Panc1 (cell line): Measurements from ENCODE around the gene MDC1. TPM values are rescaled to one million over a fixed set of nuclear protein-coding genes. Genes with fewer than 3 reads are reported as not detected.
A peak's percentile ranks its signal among the peaks of the same experiment; 100 is the strongest.

Experiments
- ATAC-seq: fragments of 200-7000 bp; cut with Tn5 transposase; 2 replicates; pipeline ENCODE4 v1.9.1; 2020; ENCODE audit warnings: mild to moderate bottlenecking, moderate library complexity
- BruUV-seq: library from RNA; stranded (reverse); fragments of 400-500 nt; replicated peaks from 2 replicates; lab custom pipeline; 2021; lab: Mats Ljungman, UMichigan
- CTCF ChIA-PET: fragments of 300-600 bp; sonication (Branson Sonifier 250); formaldehyde crosslinking; loops from one replicate; lab custom pipeline; 2022; ENCODE audit warnings: antibody characterized with exemption; lab: Charles Lee
- POLR2A ChIA-PET: fragments of 300-600 bp; sonication (Branson Sonifier 250); formaldehyde crosslinking; loops from one replicate; lab custom pipeline; 2022; ENCODE audit warnings: antibody characterized with exemption; lab: Charles Lee
- DNase-seq: peaks from one replicate; pipeline ENCODE4 v3.0.0-alpha.2; 2010; ENCODE audit warnings: low read depth, low spot score
- H3K27ac ChIP-seq: 2 replicates; pipeline ENCODE4 v1.5.1; 2011; ENCODE audit warnings: mild to moderate bottlenecking, low read length, inconsistent platforms
- H3K27me3 ChIP-seq: fragments of 200-500 bp; sonication (Bioruptor generic); 2 replicates; pipeline ENCODE4 v1.6.0; 2014; ENCODE audit warnings: low read length, inconsistent platforms; ENCODE audit not compliant: control insufficient read depth, insufficient read depth
- H3K36me3 ChIP-seq: fragments of 200-500 bp; sonication (Bioruptor generic); 2 replicates; pipeline ENCODE4 v1.5.1; 2014; ENCODE audit warnings: inconsistent platforms, mild to moderate bottlenecking, low read length, moderate library complexity; ENCODE audit not compliant: control insufficient read depth, insufficient read depth
- H3K4me1 ChIP-seq: 2 replicates; pipeline ENCODE4 v1.5.1; 2011; ENCODE audit warnings: inconsistent platforms, mild to moderate bottlenecking, low read length, moderate library complexity; ENCODE audit not compliant: control insufficient read depth, insufficient read depth
- H3K4me3 ChIP-seq, 2 experiments: 2 replicates each; pipeline ENCODE4 v1.5.1; 2011 to 2012; ENCODE audit warnings: low read depth in 2 of 2, low read length in 2 of 2, mild to moderate bottlenecking in 2 of 2, inconsistent platforms in 1 of 2, moderate library complexity in 1 of 2
- H3K9me3 ChIP-seq: fragments of 200-500 bp; sonication (Bioruptor generic); 2 replicates; pipeline ENCODE4 v1.5.1; 2014; ENCODE audit warnings: low read depth, mild to moderate bottlenecking, inconsistent platforms, low read length, moderate library complexity; ENCODE audit not compliant: control insufficient read depth, insufficient read depth
- POLR2AphosphoS5 ChIP-seq: IDR thresholded peaks from 2 replicates; pipeline ENCODE4 v1.6.1; 2012; ENCODE audit warnings: mild to moderate bottlenecking, low read depth, low read length, moderate library complexity
- REST ChIP-seq, 2 experiments: IDR thresholded peaks; 2 replicates each; pipeline ENCODE4 v1.6.1; 2011 to 2012; ENCODE audit warnings: low read depth in 2 of 2, control low read depth in 1 of 2, low read length in 1 of 2, mild to moderate bottlenecking in 1 of 2, moderate library complexity in 1 of 2; ENCODE audit not compliant: insufficient read depth in 1 of 2
- SIN3A ChIP-seq: IDR thresholded peaks from 2 replicates; pipeline ENCODE4 v1.6.1; 2012; ENCODE audit warnings: low read depth, mild to moderate bottlenecking, low read length, moderate library complexity, borderline replicate concordance; ENCODE audit not compliant: insufficient read depth
- TCF7L2 ChIP-seq: IDR thresholded peaks from 2 replicates; pipeline ENCODE4 v1.6.1; 2011; ENCODE audit warnings: mild to moderate bottlenecking, low read depth, low read length, inconsistent platforms
- in situ Hi-C: cut with HindIII; loops from 2 replicates; pipeline ENCODE4 v1.10.0; 2016; ENCODE audit warnings: low sequenced_read_pairs, low pct_unique_long_range_greater_than_20kb
- intact Hi-C: fragments of 100-400 bp; cut with micrococcal nuclease; formaldehyde crosslinking; loops from one replicate; pipeline ENCODE4 v1.10.0; 2022; ENCODE audit not compliant: unreplicated experiment
- total RNA-seq: library from RNA; stranded (reverse); gene quantifications from one replicate; pipeline ENCODE4 v1.2.1, GENCODE V29; 2021; ENCODE audit not compliant: unreplicated experiment
- TF ChIP-seq, protein P1 (sequence below): fragments of 450-650 bp; IDR thresholded peaks from 2 replicates; pipeline ENCODE4 v1.5.1; 2017; ENCODE audit warnings: mild to moderate bottlenecking

The MDC1 gene
- total RNA-seq, 1 experiment from 2014 or later, result 68.6 TPM

GRCh38 chr6:30683183-30683979 is 33.7 kb downstream of the MDC1 start:
- Histone ChIP-seq H3K36me3 (no peaks in the 10 kb centered on the region), H3K27me3 (no peaks in the 10 kb centered on the region), H3K9me3 (no peaks in the 10 kb centered on the region), H3K4me3 (peak overlapping the region; percentile 85 to 96), H3K4me1 (peaks cover 35% of the 10 kb centered on the region), H3K27ac (peak overlapping the region; percentile 96)
- no TSS peak for BruUV-seq
- DNase-seq, result no peak
- in situ Hi-C loops, result no loop called here
- intact Hi-C loops, result loop anchor here (5.0 kb wide), 1 partner anchor 404 kb away; no protein-coding TSS in a partner anchor
- no peak for TF ChIP-seq TCF7L2
- no peak for TF ChIP-seq POLR2AphosphoS5
- TF ChIP-seq, protein P1, sequence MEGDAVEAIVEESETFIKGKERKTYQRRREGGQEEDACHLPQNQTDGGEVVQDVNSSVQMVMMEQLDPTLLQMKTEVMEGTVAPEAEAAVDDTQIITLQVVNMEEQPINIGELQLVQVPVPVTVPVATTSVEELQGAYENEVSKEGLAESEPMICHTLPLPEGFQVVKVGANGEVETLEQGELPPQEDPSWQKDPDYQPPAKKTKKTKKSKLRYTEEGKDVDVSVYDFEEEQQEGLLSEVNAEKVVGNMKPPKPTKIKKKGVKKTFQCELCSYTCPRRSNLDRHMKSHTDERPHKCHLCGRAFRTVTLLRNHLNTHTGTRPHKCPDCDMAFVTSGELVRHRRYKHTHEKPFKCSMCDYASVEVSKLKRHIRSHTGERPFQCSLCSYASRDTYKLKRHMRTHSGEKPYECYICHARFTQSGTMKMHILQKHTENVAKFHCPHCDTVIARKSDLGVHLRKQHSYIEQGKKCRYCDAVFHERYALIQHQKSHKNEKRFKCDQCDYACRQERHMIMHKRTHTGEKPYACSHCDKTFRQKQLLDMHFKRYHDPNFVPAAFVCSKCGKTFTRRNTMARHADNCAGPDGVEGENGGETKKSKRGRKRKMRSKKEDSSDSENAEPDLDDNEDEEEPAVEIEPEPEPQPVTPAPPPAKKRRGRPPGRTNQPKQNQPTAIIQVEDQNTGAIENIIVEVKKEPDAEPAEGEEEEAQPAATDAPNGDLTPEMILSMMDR, result no peak
- no peak for TF ChIP-seq SIN3A
- no peak for TF ChIP-seq REST (IDR thresholded peaks at IDR 0.05; ENCODE audit: insufficient read depth in 1 of 2, low read depth in 2 of 2, low read length in 1 of 2)
- ATAC-seq, result no peak
- POLR2A ChIA-PET, result no interaction called here
- CTCF ChIA-PET, result interaction anchor here (0.7 kb wide), 1 partner anchor 44 kb away, joined by 5 read pairs; no protein-coding TSS in a partner anchor

- Histone ChIP-seq H3K27ac (peak overlapping the region; percentile 96), H3K4me1 (peaks cover 30% of the 10 kb centered on the region), H3K4me3 (peak overlapping the region; percentile 85 to 96), H3K27me3 (no peaks in the 10 kb centered on the region), H3K36me3 (no peaks in the 10 kb centered on the region), H3K9me3 (no peaks in the 10 kb centered on the region)
- ChIA-PET CTCF (interaction anchor here (0.6 to 1.0 kb wide), 2 partner anchors 19 to 46 kb away, joined by 3 to 4 read pairs; no protein-coding TSS in a partner anchor), POLR2A (interaction anchor here (1.0 kb wide), 1 partner anchor 23 kb away, joined by 10 read pairs; no protein-coding TSS in a partner anchor)
- DNase-seq (peak; percentile 52), ATAC-seq (peak; percentile 40)
- in situ Hi-C loops, result no loop called here
- TF ChIP-seq POLR2AphosphoS5 (peak; percentile 49; the same call in 1 of the 2 replicates), TCF7L2 (no peak)
- no TSS peak for BruUV-seq
- intact Hi-C loops, result loop anchor here (5.0 kb wide), 1 partner anchor 405 kb away; no protein-coding TSS in a partner anchor
These were observed 34.7 kb downstream of the MDC1 start for GRCh38 chr6:30682143-30683117.
